ENCODE measurements around the gene ARAF. TPM values are rescaled to one million over a fixed set of nuclear protein-coding genes. Genes with fewer than 3 reads are reported as not detected.
A peak's percentile ranks its signal among the peaks of the same experiment; 100 is the strongest.

The ARAF gene
- total and polyA plus RNA-seq, 2 of the 4 experiments (the other 2 are of a cell fraction): 9.1 to 52.2 TPM

DNA sequence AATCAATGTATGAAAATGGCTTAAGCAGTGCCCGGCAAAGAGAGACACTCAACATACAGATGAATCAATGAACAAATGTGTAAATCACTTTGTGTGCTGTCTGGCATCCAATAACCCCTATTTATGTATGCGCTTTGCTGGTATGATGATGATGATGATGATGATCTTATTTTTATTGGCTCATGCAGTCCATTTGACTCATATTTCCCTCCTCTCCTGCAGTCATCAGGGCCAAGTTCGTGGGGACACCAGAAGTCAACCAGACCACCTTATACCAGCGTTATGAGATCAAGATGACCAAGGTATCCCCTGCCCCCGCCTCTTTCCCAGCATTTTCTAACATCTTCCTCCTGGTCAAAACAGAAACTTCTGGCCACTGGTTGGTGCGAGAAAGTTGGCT lies 23.7 kb downstream of the ARAF start:
- intact Hi-C loops (cut with micrococcal nuclease): loop anchor here (5.0 kb wide), 1 partner anchor 58 kb away; no protein-coding TSS in a partner anchor
- BruUV-seq (replicated peaks): no TSS peak
- POLR2A ChIA-PET (ENCODE audit: unreplicated experiment): no interaction called here

More for the DNA sequence above, 23.7 kb downstream of the ARAF start:
- no peak overlapping the region for H3K14ac ChIP-seq (replicated peaks; ENCODE audit: low read depth, low read length)
- no peak overlapping the region for H3K4ac ChIP-seq (ENCODE audit: low read depth, low read length)
- H2AK9ac ChIP-seq (replicated peaks; ENCODE audit: low read depth, low read length, poor library complexity): no peak overlapping the region
- no peak overlapping the region for H4K5ac ChIP-seq (ENCODE audit: low read depth, low read length)
- no peak overlapping the region for H4K91ac ChIP-seq (ENCODE audit: insufficient read depth, low read depth, low read length)
- peak overlapping the region in 1 of 2 experiments; percentile 40; a peak in 1 of 4 replicates for H4K8ac ChIP-seq (ENCODE audit: low read depth in 2 of 2, low read length in 2 of 2)
- peaks cover 30% of the 10 kb centered on the region for H4K20me1 ChIP-seq (ENCODE audit: insufficient read depth, low read length)
- DNase-seq (no peak), ATAC-seq (ENCODE audit: low read depth) (no peak)
- H3K27me3 ChIP-seq (ENCODE audit: control insufficient read depth, insufficient read depth, low read length): no peaks in the 10 kb centered on the region
- WGBS, 2 experiments (ENCODE audit: extremely low coverage in 2 of 2, insufficient read length in 1 of 2): no CpG with 5 or more reads among the region's 6 CpGs
- H2BK20ac ChIP-seq (ENCODE audit: low read depth, low read length): no peak overlapping the region
- H3K18ac ChIP-seq (ENCODE audit: low read depth, low read length): no peak overlapping the region
- H3K36me3 ChIP-seq (ENCODE audit: control insufficient read depth, insufficient read depth, low read length): peaks cover 23% of the 10 kb centered on the region
- in situ Hi-C loops (cut with MboI; ENCODE audit: low sequenced_read_pairs) (no loop called here), dilution Hi-C loops (cut with HindIII; ENCODE audit: low sequenced_read_pairs, unreplicated experiment) (no loop called here)
- no peak for TF ChIP-seq CHD1 (IDR thresholded peaks at IDR 0.05; ENCODE audit: low read depth, low read length)
- no peak for TF ChIP-seq RAD21 (IDR thresholded peaks at IDR 0.05; ENCODE audit: low read length)
- peak; percentile 77 for TF ChIP-seq POLR2A (IDR thresholded peaks at IDR 0.05; ENCODE audit: low read depth, low read length)
- H3K9ac ChIP-seq (ENCODE audit: low read depth, low read length): no peak overlapping the region; the same call in 1 of the 2 replicates
- H2BK5ac ChIP-seq (ENCODE audit: low read depth, low read length, poor library complexity, severe bottlenecking): no peak overlapping the region
- CTCF ChIA-PET: no interaction called here
- H3K9me1 ChIP-seq (ENCODE audit: insufficient read depth, low read length): no peaks in the 10 kb centered on the region
- H3K27ac ChIP-seq (ENCODE audit: insufficient read depth, low read length): no peak overlapping the region
- no peak overlapping the region for H3K56ac ChIP-seq (ENCODE audit: extremely low read depth, insufficient read depth, low read length)
- peaks cover 3 to 30% of the 10 kb centered on the region in 2 experiments; a peak in 2 of 4 replicates for H3K79me1 ChIP-seq (ENCODE audit: low read depth in 1 of 2, low read length in 2 of 2)
- H2BK15ac ChIP-seq (ENCODE audit: low read depth, low read length): no peak overlapping the region
- H3K4me3 ChIP-seq (ENCODE audit: insufficient read depth, low read depth, low read length): 0 out of 2 replicates have a peak overlapping the region, but pooled peaks have one; percentile 4
- H2AFZ ChIP-seq (replicated peaks; ENCODE audit: low read length, poor library complexity): no peak overlapping the region
- H3K4me1 ChIP-seq (ENCODE audit: control insufficient read depth, insufficient read depth, low read length): peaks cover 8% of the 10 kb centered on the region
- H3K4me2 ChIP-seq (ENCODE audit: low read depth, low read length): peak overlapping the region; percentile 77
- no peak overlapping the region for H2BK120ac ChIP-seq (ENCODE audit: low read depth, low read length)
- H2AK5ac ChIP-seq (ENCODE audit: low read depth, low read length): no peak overlapping the region
- H3K23ac ChIP-seq (ENCODE audit: low read depth, low read length): 0 out of 2 replicates have a peak overlapping the region, but pooled peaks have one; percentile 24
- H3K9me3 ChIP-seq (ENCODE audit: control insufficient read depth, insufficient read depth, low read length): no peaks in the 10 kb centered on the region
